DOHH2 (cell line): ENCODE results near the gene IFNG-AS1.

Source experiments
- H3F3A ChIP-seq: fragments of 200-600 bp; sonication (generic), shearing (Covaris generic); 2 replicates; pipeline ENCODE4 v1.6.0; 2016; ENCODE audit warnings: antibody characterized with exemption, mild to moderate bottlenecking; ENCODE audit not compliant: control insufficient read depth, insufficient read depth
- H3K27ac ChIP-seq: fragments of 200-600 bp; sonication (generic); 2 replicates; pipeline ENCODE4 v1.5.1; 2014; ENCODE audit warnings: low read depth, mild to moderate bottlenecking, low read length, moderate library complexity
- H3K27me3 ChIP-seq: fragments of 200-600 bp; sonication (generic); 2 replicates; pipeline ENCODE4 v1.6.1; 2014; ENCODE audit warnings: mild to moderate bottlenecking, low read length, mixed read lengths; ENCODE audit not compliant: control insufficient read depth
- H3K36me3 ChIP-seq: fragments of 200-600 bp; sonication (generic); 2 replicates; pipeline ENCODE4 v1.6.1; 2014; ENCODE audit warnings: mild to moderate bottlenecking, low read length, moderate library complexity, mixed read lengths; ENCODE audit not compliant: control insufficient read depth
- H3K4me1 ChIP-seq: fragments of 200-600 bp; sonication (generic); 2 replicates; pipeline ENCODE4 v1.6.1; 2014; ENCODE audit warnings: mild to moderate bottlenecking, low read length, mixed read lengths; ENCODE audit not compliant: control insufficient read depth
- H3K4me2 ChIP-seq: fragments of 200-600 bp; sonication (generic); 2 replicates; pipeline ENCODE4 v1.6.0; 2014; ENCODE audit warnings: mild to moderate bottlenecking, low read length, moderate library complexity
- H3K4me3 ChIP-seq: fragments of 200-600 bp; sonication (generic); 2 replicates; pipeline ENCODE4 v1.5.1; 2014; ENCODE audit warnings: mild to moderate bottlenecking, low read length, mixed read lengths
- H3K79me2 ChIP-seq: fragments of 200-600 bp; sonication (generic); 2 replicates; pipeline ENCODE4 v1.6.1; 2014; ENCODE audit warnings: mild to moderate bottlenecking, low read length, mixed read lengths; ENCODE audit not compliant: control insufficient read depth
- H3K9me2 ChIP-seq: fragments of 200-600 bp; sonication (generic); replicated peaks from 2 replicates; pipeline ENCODE4 v1.6.1; 2014; ENCODE audit warnings: mild to moderate bottlenecking, low read length, mixed read lengths; ENCODE audit not compliant: control insufficient read depth
- H3K9me3 ChIP-seq: fragments of 200-600 bp; sonication (generic); 2 replicates; pipeline ENCODE4 v1.6.1; 2014; ENCODE audit warnings: antibody characterized with exemption, low read length, mixed read lengths; ENCODE audit not compliant: control insufficient read depth, insufficient read depth
- H4K20me1 ChIP-seq: fragments of 200-600 bp; sonication (generic); 2 replicates; pipeline ENCODE4 v1.6.0; 2014; ENCODE audit warnings: low read depth, mild to moderate bottlenecking, antibody characterized with exemption, low read length, moderate library complexity; ENCODE audit not compliant: control insufficient read depth, insufficient read depth
- EZH2phosphoT487 ChIP-seq: fragments of 200-600 bp; sonication (generic); IDR thresholded peaks from 2 replicates; pipeline ENCODE4 v1.6.1; 2017; ENCODE audit warnings: borderline replicate concordance, mild to moderate bottlenecking, antibody characterized with exemption, low read length, moderate library complexity, mixed read lengths
- TF ChIP-seq, protein P1 (sequence below): fragments of 200-600 bp; sonication (generic); IDR thresholded peaks from one replicate; pipeline ENCODE4 v1.5.1; 2014; ENCODE audit warnings: antibody characterized with exemption, mild to moderate bottlenecking, low read depth, low read length; ENCODE audit not compliant: poor library complexity, severe bottlenecking

Gene IFNG-AS1

DNA sequence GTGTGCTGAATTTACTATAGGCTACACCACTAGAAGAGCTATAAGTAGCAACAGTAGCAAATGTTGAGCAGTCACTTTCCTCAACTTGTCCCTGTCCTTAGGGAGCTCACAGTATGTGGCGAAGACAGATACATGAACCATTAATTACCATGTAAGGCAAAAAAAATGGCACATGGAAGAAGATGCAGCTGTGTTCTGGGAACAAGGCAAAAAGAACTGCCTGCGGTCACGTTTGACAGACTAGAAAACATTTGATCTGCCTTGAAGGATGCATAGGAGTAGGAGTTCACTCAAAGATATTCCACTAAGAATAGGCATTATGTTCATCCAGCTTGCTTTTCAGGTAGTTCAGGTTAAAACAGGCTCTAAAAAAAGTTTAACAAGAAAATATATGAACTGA lies 46.5 kb upstream of the IFNG-AS1 start:
- TF ChIP-seq EZH2phosphoT487, result no peak
- TF ChIP-seq, protein P1, sequence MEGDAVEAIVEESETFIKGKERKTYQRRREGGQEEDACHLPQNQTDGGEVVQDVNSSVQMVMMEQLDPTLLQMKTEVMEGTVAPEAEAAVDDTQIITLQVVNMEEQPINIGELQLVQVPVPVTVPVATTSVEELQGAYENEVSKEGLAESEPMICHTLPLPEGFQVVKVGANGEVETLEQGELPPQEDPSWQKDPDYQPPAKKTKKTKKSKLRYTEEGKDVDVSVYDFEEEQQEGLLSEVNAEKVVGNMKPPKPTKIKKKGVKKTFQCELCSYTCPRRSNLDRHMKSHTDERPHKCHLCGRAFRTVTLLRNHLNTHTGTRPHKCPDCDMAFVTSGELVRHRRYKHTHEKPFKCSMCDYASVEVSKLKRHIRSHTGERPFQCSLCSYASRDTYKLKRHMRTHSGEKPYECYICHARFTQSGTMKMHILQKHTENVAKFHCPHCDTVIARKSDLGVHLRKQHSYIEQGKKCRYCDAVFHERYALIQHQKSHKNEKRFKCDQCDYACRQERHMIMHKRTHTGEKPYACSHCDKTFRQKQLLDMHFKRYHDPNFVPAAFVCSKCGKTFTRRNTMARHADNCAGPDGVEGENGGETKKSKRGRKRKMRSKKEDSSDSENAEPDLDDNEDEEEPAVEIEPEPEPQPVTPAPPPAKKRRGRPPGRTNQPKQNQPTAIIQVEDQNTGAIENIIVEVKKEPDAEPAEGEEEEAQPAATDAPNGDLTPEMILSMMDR, result no peak
- Histone ChIP-seq H3K27ac (no peak overlapping the region), H3K4me1 (peaks cover 35% of the 10 kb centered on the region), H3K36me3 (no peaks in the 10 kb centered on the region), H3K4me3 (no peak overlapping the region), H3K27me3 (no peaks in the 10 kb centered on the region), H3K9me3 (no peaks in the 10 kb centered on the region), H3K4me2 (peak overlapping the region; percentile 52; the same call in 1 of the 2 replicates), H3K9me2 (no peaks in the 10 kb centered on the region), H4K20me1 (no peaks in the 10 kb centered on the region), H3K79me2 (no peaks in the 10 kb centered on the region), H3F3A (no peaks in the 10 kb centered on the region)

DNA sequence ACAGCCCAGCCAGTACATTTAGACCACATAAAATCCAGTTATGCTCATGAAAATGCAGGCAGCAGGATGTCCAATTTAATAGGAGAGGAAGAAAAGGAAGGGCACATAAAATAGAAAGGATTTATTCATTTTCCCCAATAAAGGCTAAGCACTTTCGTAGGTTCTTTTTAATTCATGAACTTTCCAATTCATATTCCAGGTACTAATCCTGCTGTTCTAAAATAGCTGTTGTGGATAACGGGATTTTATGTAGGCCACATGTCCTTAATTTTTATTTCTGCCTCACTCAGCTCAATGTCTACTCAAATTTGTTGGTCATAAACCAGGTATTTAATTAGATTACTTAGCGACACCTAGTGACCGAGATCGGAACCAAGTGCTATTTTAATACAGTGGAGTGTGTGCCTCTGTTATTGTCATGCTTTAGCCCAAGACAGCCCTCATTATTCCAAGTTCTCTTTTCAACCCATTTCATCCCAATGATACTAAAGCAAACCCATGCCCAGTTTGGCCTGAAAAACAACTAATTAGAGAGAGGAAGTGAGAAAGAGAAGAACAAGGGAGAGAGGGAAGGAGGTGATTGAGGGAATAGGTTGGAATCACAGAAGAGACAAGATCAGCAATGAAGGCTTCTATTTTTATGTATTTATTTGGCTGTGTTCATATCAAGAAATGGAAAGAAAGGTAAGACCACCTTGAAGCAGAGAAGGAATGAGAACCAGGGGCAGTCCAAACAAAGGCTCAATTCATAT lies 45.9 kb upstream of the IFNG-AS1 start:
- Histone ChIP-seq H3F3A (no peaks in the 10 kb centered on the region), H3K4me3 (no peak overlapping the region; the same call in 1 of the 2 replicates), H4K20me1 (no peaks in the 10 kb centered on the region), H3K9me3 (no peaks in the 10 kb centered on the region), H3K9me2 (no peaks in the 10 kb centered on the region), H3K4me2 (peak overlapping the region; percentile 52), H3K27ac (no peak overlapping the region), H3K4me1 (peaks cover 30% of the 10 kb centered on the region), H3K79me2 (no peaks in the 10 kb centered on the region), H3K27me3 (no peaks in the 10 kb centered on the region), H3K36me3 (no peaks in the 10 kb centered on the region)
- TF ChIP-seq EZH2phosphoT487, result no peak
- TF ChIP-seq, protein P1, result peak; percentile 82

DNA sequence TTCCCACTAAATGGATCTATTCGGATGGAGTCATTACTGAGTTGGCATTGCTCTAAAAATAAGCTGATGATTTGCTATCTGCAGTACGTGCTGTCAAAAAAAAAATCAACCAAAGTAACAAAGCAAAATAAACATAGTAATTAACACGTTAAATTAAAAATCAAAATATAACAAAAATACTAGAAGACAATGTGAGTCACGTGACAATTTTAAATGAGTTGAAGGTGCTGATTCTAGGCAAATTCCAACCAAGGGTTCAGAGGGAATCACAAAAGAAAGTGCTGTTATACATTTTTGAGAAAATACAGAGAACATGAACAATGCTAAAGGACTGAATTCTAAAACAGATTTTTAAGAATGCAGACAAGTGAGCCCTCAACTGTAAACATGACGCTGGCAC lies 45.2 kb upstream of the IFNG-AS1 start:
- Histone ChIP-seq H3K9me3 (no peaks in the 10 kb centered on the region), H3K4me1 (peaks cover 30% of the 10 kb centered on the region), H3K9me2 (no peaks in the 10 kb centered on the region), H4K20me1 (no peaks in the 10 kb centered on the region), H3K79me2 (no peaks in the 10 kb centered on the region), H3K4me2 (no peak overlapping the region), H3K27ac (no peak overlapping the region), H3K4me3 (no peak overlapping the region), H3F3A (no peaks in the 10 kb centered on the region), H3K36me3 (no peaks in the 10 kb centered on the region), H3K27me3 (no peaks in the 10 kb centered on the region)
- TF ChIP-seq EZH2phosphoT487, result no peak
- TF ChIP-seq, protein P1, result no peak
